Measurements from ENCODE around the gene CAPN11. TPM values are rescaled to one million over a fixed set of nuclear protein-coding genes. Genes with fewer than 3 reads are reported as not detected.
A peak's percentile ranks its signal among the peaks of the same experiment; 100 is the strongest.

The CAPN11 gene
- total and polyA plus RNA-seq, 12 donors: 0.09 to 0.72 (median 0.32) TPM; not detected in 4

DNA sequence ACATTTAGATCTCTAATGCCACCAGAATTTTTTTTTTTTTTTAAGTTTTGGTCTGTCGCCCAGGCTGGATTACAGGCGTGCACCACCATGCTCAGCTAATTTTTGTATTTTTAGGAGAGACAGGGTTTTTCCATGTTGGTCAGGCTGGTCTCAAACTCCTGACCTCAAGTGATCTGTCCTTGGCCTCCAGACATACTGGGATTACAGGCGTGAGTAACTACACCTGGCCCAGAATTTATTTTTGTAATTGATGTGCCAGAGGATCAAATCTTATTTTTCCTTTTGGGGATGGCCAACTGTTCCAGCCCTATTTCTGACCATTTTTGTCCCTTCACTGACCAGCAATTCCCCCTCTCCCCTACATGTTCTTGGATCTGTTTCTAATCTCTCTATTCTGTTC lies 40.1 kb downstream of the CAPN11 start:
- WGBS, 2 donors: 88 to 95% methylated on average over 3 of the region's 3 CpGs
- no peak for ATAC-seq
- H3K27ac ChIP-seq: no peak overlapping the region
- no peaks in the 10 kb centered on the region for H3K36me3 ChIP-seq
- H3K9me3 ChIP-seq: no peaks in the 10 kb centered on the region
- no peaks in the 10 kb centered on the region for H3K27me3 ChIP-seq
- no peak for DNase-seq
- H3K4me1 ChIP-seq: peaks cover 8 to 26% (median 20%) of the 10 kb centered on the region in 9 donors
- intact Hi-C loops (cut with DNase I): no loop called here
- TF ChIP-seq, protein P1, sequence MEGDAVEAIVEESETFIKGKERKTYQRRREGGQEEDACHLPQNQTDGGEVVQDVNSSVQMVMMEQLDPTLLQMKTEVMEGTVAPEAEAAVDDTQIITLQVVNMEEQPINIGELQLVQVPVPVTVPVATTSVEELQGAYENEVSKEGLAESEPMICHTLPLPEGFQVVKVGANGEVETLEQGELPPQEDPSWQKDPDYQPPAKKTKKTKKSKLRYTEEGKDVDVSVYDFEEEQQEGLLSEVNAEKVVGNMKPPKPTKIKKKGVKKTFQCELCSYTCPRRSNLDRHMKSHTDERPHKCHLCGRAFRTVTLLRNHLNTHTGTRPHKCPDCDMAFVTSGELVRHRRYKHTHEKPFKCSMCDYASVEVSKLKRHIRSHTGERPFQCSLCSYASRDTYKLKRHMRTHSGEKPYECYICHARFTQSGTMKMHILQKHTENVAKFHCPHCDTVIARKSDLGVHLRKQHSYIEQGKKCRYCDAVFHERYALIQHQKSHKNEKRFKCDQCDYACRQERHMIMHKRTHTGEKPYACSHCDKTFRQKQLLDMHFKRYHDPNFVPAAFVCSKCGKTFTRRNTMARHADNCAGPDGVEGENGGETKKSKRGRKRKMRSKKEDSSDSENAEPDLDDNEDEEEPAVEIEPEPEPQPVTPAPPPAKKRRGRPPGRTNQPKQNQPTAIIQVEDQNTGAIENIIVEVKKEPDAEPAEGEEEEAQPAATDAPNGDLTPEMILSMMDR (IDR thresholded peaks at IDR 0.05): no peak
- no peak overlapping the region for H3K4me3 ChIP-seq

DNA sequence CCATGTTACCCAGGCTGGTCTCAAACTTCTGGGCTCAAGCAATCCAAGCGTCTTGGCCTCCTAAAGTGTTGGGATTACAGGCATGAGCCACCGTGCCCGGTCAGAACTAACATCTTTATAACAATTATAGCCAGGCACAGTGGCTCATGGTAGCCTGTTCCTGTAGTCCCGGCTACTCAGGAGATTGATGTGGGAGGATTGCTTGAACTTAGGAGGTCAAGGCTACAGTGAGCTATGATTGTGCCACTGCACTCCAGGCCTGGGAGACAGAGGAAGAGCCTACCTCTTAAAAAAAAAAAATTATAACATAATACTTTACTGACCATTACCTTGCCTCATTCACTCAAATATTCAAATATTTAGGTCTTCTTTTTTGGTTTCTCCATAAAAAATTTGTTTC lies 41.3 kb downstream of the CAPN11 start:
- ATAC-seq: no peak
- Histone ChIP-seq H3K4me3 (no peak overlapping the region), H3K4me1 (peaks cover 8 to 29% (median 20%) of the 10 kb centered on the region in 9 donors), H3K27ac (no peak overlapping the region), H3K9me3 (no peaks in the 10 kb centered on the region), H3K36me3 (no peaks in the 10 kb centered on the region), H3K27me3 (no peaks in the 10 kb centered on the region)
- intact Hi-C loops (cut with DNase I): no loop called here
- TF ChIP-seq, protein P1 (IDR thresholded peaks at IDR 0.05): no peak
- no peak for DNase-seq
- WGBS, 2 donors: 88 to 91% methylated on average over 4 of the region's 4 CpGs

DNA sequence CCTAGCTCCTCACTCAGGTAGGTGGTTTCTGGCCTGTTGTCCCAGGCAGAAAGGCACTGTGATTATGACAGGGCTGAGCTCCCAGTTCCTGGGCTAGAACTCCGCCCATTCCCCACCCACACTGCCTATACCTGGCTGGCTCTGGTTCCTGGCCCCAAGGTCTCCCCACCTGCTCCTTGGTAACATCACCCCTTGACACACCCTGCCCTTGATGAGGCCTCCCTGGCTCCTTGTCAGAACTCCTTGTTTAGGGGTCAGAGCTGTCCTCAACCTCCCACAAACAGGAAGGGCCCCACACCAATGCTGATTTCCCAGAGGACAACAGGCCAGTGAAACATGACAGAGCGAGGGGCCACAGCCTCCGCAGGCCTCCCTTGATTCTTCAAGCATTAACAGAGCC lies 42.6 kb downstream of the CAPN11 start:
- H3K27ac ChIP-seq: peak overlapping the region in 5 of 10 donors; percentile 67 to 90 (median 82)
- H3K27me3 ChIP-seq: no peaks in the 10 kb centered on the region
- H3K4me3 ChIP-seq: no peak overlapping the region
- DNase-seq (no peak), ATAC-seq (no peak)
- H3K9me3 ChIP-seq: no peaks in the 10 kb centered on the region
- intact Hi-C loops (cut with DNase I): no loop called here
- TF ChIP-seq, protein P1 (IDR thresholded peaks at IDR 0.05): no peak
- WGBS, 2 donors: 83 to 85% methylated on average over 3 of the region's 3 CpGs
- H3K4me1 ChIP-seq: peaks cover 8 to 29% (median 20%) of the 10 kb centered on the region in 9 donors
- no peaks in the 10 kb centered on the region for H3K36me3 ChIP-seq

DNA sequence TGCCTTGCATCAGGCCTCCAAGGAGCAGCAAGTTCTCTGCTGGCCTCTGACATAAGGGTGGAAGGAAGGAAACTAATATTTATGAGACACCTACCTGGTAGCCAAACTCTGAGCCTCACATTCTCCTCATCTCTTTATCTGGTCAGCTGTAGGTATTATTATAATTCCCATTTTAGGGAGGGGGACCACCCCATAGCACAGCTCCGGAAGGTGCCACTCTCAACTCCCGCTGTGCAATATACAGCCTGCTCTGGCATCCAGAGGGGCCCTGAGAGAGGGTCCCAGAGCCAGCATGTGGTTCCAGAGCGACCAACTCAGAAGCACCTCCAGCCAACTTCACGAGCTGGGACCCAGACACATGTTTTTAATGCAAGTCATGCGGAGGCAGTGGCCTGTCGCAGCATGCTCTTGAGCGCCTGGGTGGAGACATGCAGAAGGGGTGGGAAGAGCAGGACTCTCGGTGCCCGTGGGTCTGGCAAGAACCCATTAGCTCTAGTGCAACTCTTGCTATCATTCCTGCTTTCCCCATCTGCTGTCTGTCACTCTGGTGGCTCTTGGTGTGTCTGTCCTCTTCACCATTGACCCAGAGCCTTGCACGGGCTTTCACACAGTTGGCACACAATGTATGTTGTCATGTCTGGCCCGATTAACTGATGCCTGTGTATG lies 43.2 kb downstream of the CAPN11 start:
- H3K9me3 ChIP-seq: no peaks in the 10 kb centered on the region
- TF ChIP-seq, protein P1 (IDR thresholded peaks at IDR 0.05): no peak
- intact Hi-C loops (cut with DNase I): no loop called here
- peak overlapping the region in 9 of 10 donors; percentile 31 to 90 (median 80) for H3K27ac ChIP-seq
- no peak overlapping the region for H3K4me3 ChIP-seq
- H3K27me3 ChIP-seq: no peaks in the 10 kb centered on the region
- WGBS, 2 donors: 76 to 86% methylated on average over 11 of the region's 11 CpGs
- no peaks in the 10 kb centered on the region for H3K36me3 ChIP-seq
- peaks cover 8 to 29% (median 20%) of the 10 kb centered on the region in 9 donors for H3K4me1 ChIP-seq
- ATAC-seq: peak in 4 of 8 donors; percentile 12 to 53 (median 30)
- no peak for DNase-seq

All from heart right ventricle (tissue), 16 donors.